Naive thymus-derived CD4-positive, alpha-beta T cell (primary cell): ENCODE data around the gene ABHD4. TPM values are rescaled to one million over a fixed set of nuclear protein-coding genes. Genes with fewer than 3 reads are reported as not detected.
"Not testable (repeated sequence)": the region's sequence is repeated elsewhere in the genome, so short reads cannot be mapped to it uniquely, and the experiment has no call there.

Experiments used
- ATAC-seq: fragments of 150-1000 bp; cut with Tn5 transposase; 2 replicates; pipeline ENCODE4 v1.10.0; 2021; ENCODE audit warnings: mild to moderate bottlenecking, moderate library complexity
- CTCF ChIA-PET: fragments of 350-600 bp; sonication (Branson Sonifier 250); formaldehyde crosslinking; loops from one replicate; lab custom pipeline; 2021; ENCODE audit warnings: antibody characterized with exemption; lab: Charles Lee
- POLR2A ChIA-PET: fragments of 350-600 bp; sonication (Branson Sonifier 250); formaldehyde crosslinking; loops from one replicate; lab custom pipeline; 2021; ENCODE audit warnings: antibody characterized with exemption, inconsistent platforms; lab: Charles Lee
- DNase-seq, 9 donors: peaks; one replicate each; pipeline versions ENCODE4 v3.0.0 to v3.0.0-alpha.2; 2020 to 2022; ENCODE audit warnings: mixed read lengths in 1 of 9
- H3K27ac ChIP-seq: one replicate; pipeline ENCODE4 v1.7.0; 2013; ENCODE audit warnings: mild to moderate bottlenecking, low read depth, low read length, moderate library complexity
- H3K27me3 ChIP-seq, 2 donors: one replicate each; pipeline ENCODE4 v1.7.0; 2013; ENCODE audit warnings: low read length in 2 of 2, mild to moderate bottlenecking in 2 of 2, moderate library complexity in 2 of 2; ENCODE audit not compliant: control insufficient read depth in 2 of 2, insufficient read depth in 2 of 2
- H3K36me3 ChIP-seq, 3 experiments: 1 replicate in 2 of 3; 2 replicates in 1 of 3; pipeline ENCODE4 v1.7.0; 2013; ENCODE audit warnings: low read length in 3 of 3, mild to moderate bottlenecking in 3 of 3, moderate library complexity in 1 of 3; ENCODE audit not compliant: insufficient read depth in 3 of 3, control insufficient read depth in 2 of 3
- H3K4me1 ChIP-seq, 2 donors: one replicate each; pipeline ENCODE4 v1.7.0; 2013; ENCODE audit warnings: low read length in 2 of 2, mild to moderate bottlenecking in 2 of 2, moderate library complexity in 1 of 2; ENCODE audit not compliant: control insufficient read depth in 2 of 2, insufficient read depth in 2 of 2
- H3K4me3 ChIP-seq: 2 replicates; pipeline ENCODE4 v1.7.0; 2013; ENCODE audit warnings: mild to moderate bottlenecking, low read length
- H3K9me3 ChIP-seq, 3 experiments: 1 replicate in 2 of 3; 2 replicates in 1 of 3; pipeline ENCODE4 v1.7.0; 2013; ENCODE audit warnings: low read length in 3 of 3; ENCODE audit not compliant: control insufficient read depth in 2 of 3
- H3K27ac Mint-ChIP-seq, 9 donors: one replicate each; pipeline ENCODE4 v1.8.0; 2020 to 2022; ENCODE audit warnings: mixed read lengths in 9 of 9, mild to moderate bottlenecking in 8 of 9, moderate library complexity in 5 of 9, inconsistent platforms in 2 of 9
- H3K27me3 Mint-ChIP-seq, 5 donors: one replicate each; pipeline ENCODE4 v1.8.0; 2021 to 2022; ENCODE audit warnings: mixed read lengths in 5 of 5, mild to moderate bottlenecking in 1 of 5
- H3K36me3 Mint-ChIP-seq, 5 donors: one replicate each; pipeline ENCODE4 v1.8.0; 2020 to 2022; ENCODE audit warnings: mixed read lengths in 5 of 5, mild to moderate bottlenecking in 3 of 5, inconsistent platforms in 1 of 5
- H3K4me1 Mint-ChIP-seq, 7 donors: one replicate each; pipeline ENCODE4 v1.8.0; 2020 to 2022; ENCODE audit warnings: mixed read lengths in 7 of 7, mild to moderate bottlenecking in 3 of 7, inconsistent platforms in 1 of 7
- H3K4me3 Mint-ChIP-seq, 10 donors: one replicate each; pipeline ENCODE4 v1.8.0; 2020 to 2022; ENCODE audit warnings: mild to moderate bottlenecking in 10 of 10, mixed read lengths in 10 of 10, moderate library complexity in 6 of 10, inconsistent platforms in 2 of 10
- H3K9me3 Mint-ChIP-seq, 11 donors: one replicate each; pipeline ENCODE4 v1.8.0; 2020 to 2022; ENCODE audit warnings: mixed read lengths in 11 of 11, mild to moderate bottlenecking in 4 of 11, inconsistent platforms in 1 of 11, moderate library complexity in 1 of 11
- intact Hi-C, 2 donors: fragments of 100-400 bp; cut with micrococcal nuclease; formaldehyde crosslinking; loops; one replicate each; pipeline ENCODE4 v1.15.1; 2023
- polyA plus RNA-seq, 2 donors: library from polyadenylated mRNA; unstranded; fragments of 300-500 nt; fragmentation: Illumina TruSeq; gene quantifications; one replicate each; pipeline ENCODE4 v1.2.3, GENCODE V29; 2021
- total RNA-seq, 6 experiments: library from RNA in 5 of 6; stranded (reverse) in 5 of 6; gene quantifications; 1 replicate in 5 of 6; 2 replicates in 1 of 6; pipeline ENCODE4 v1.2.3 and lab custom pipeline; 2021 to 2026

Gene ABHD4
- total and polyA plus RNA-seq, 7 experiments from 2014 or later = 6.7 to 16.3 (median 14.4) TPM

DNA sequence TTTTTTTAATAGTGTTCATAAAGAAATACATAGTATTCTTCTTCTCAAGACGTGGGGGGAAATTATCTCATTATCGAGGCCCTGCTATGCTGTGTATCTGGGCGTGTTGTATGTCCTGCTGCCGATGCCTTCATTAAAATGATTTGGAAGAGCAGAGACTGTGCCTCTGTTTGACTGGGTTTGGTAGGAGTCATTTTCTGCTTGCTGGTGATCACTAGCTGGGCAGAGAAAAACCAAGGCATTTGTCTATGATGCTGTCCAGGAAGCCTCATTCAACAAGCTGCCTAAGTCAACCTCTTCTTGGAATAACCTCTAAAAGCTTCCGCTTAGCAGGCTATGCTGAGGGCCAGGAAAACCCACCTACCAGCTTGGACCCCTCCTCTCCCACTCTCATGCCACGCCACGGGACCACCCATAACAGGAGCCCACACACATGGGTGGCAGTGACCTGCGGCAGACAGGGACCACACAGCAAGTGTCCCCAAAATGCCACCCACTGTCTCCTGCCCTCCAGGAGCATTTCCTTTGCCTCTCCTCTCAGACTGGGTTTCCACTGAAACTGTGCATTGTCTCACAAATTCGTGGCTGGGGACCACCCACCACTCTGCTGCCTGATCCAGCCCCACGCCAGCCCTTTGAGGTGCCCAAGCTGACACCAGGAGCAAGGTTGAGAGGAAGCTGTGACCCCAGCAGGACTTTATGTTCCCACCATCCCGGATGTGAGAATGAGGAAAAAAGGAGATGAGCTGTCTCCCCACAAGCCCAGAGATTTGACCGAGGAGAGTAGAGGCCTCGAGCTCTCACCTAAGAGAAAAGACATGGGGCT lies 45.9 kb upstream of the ABHD4 start:
- Histone ChIP-seq H3K9me3 (no peaks in the 10 kb centered on the region), H3K4me3 (peak overlapping the region; percentile 18), H3K27ac (peak overlapping the region; percentile 96), H3K27me3 (no peaks in the 10 kb centered on the region), H3K36me3 (peaks cover 47 to 54% (median 48%) of the 10 kb centered on the region in 3 experiments), H3K4me1 (peaks cover 88 to 89% of the 10 kb centered on the region in 2 donors)
- Mint-ChIP-seq H3K36me3 (peaks cover 36 to 64% (median 55%) of the 10 kb centered on the region in 5 donors), H3K4me1 (peaks cover 70 to 94% (median 92%) of the 10 kb centered on the region in 7 donors), H3K27ac (peak overlapping the region; percentile 93 to 99 (median 96)), H3K4me3 (peak overlapping the region; percentile 76 to 92 (median 82)), H3K9me3 (peaks cover 0 to 18% (median 0%) of the 10 kb centered on the region in 11 donors), H3K27me3 (peaks cover 0 to 4% (median 0%) of the 10 kb centered on the region in 5 donors)
- POLR2A ChIA-PET = interaction anchor here (0.6 to 13.3 kb wide), 16 partner anchors 10 to 839 kb away, joined by 3 to 709 read pairs (median 5); no protein-coding TSS in a partner anchor
- CTCF ChIA-PET = interaction anchor here (0.6 to 3.0 kb wide), 9 partner anchors 8 to 709 kb away, joined by 3 to 16 read pairs (median 4); no protein-coding TSS in a partner anchor
- ATAC-seq (no peak), DNase-seq (peak in 2 of 9 donors; percentile 23 to 28)
- intact Hi-C loops = loop anchor here in 1 of 2 donors (5.0 to 10.0 kb wide), 2 partner anchors 35 to 247 kb away; no protein-coding TSS in a partner anchor

- peaks cover 88 to 89% of the 10 kb centered on the region in 2 donors for H3K4me1 ChIP-seq
- Mint-ChIP-seq H3K36me3 (peaks cover 31 to 58% (median 49%) of the 10 kb centered on the region in 5 donors), H3K27ac (peak overlapping the region; percentile 93 to 99 (median 96)), H3K9me3 (peaks cover 0 to 18% (median 0%) of the 10 kb centered on the region in 11 donors), H3K4me3 (peak overlapping the region; percentile 38 to 92 (median 81)), H3K27me3 (peaks cover 0 to 4% (median 0%) of the 10 kb centered on the region in 5 donors), H3K4me1 (peaks cover 73 to 94% (median 92%) of the 10 kb centered on the region in 7 donors)
- no peaks in the 10 kb centered on the region for H3K27me3 ChIP-seq
- H3K9me3 ChIP-seq = no peaks in the 10 kb centered on the region
- no peak for DNase-seq
- H3K27ac ChIP-seq = peak overlapping the region; percentile 96
- POLR2A ChIA-PET = interaction anchor here (0.6 to 13.3 kb wide), 16 partner anchors 10 to 840 kb away, joined by 3 to 709 read pairs (median 4); no protein-coding TSS in a partner anchor
- H3K36me3 ChIP-seq = peaks cover 42 to 49% (median 42%) of the 10 kb centered on the region in 3 experiments
- no peak for ATAC-seq
- CTCF ChIA-PET = interaction anchor here (0.5 to 2.9 kb wide), 9 partner anchors 17 to 710 kb away, joined by 3 to 16 read pairs (median 3); no protein-coding TSS in a partner anchor
- H3K4me3 ChIP-seq = no peak overlapping the region
- intact Hi-C loops = loop anchor here in 1 of 2 donors (5.0 to 10.0 kb wide), 2 partner anchors 35 to 248 kb away; no protein-coding TSS in a partner anchor
Observed at GRCh38 chr14:22552827-22553076, 45.3 kb upstream of the ABHD4 start.

GRCh38 chr14:22553445-22553844 lies 44.7 kb upstream of the ABHD4 start:
- H3K4me1 ChIP-seq = peaks cover 88 to 89% of the 10 kb centered on the region in 2 donors
- ChIA-PET CTCF (interaction anchor here (0.7 to 2.9 kb wide), 5 partner anchors 17 to 817 kb away, joined by 3 to 16 read pairs (median 3); no protein-coding TSS in a partner anchor), POLR2A (interaction anchor here (0.7 to 13.3 kb wide), 14 partner anchors 11 to 840 kb away, joined by 3 to 709 read pairs (median 4); no protein-coding TSS in a partner anchor)
- H3K27ac Mint-ChIP-seq = peak overlapping the region; percentile 93 to 99 (median 96)
- H3K4me3 Mint-ChIP-seq = peak overlapping the region; percentile 32 to 92 (median 60)
- H3K27me3 ChIP-seq = no peaks in the 10 kb centered on the region
- H3K36me3 Mint-ChIP-seq = peaks cover 25 to 52% (median 42%) of the 10 kb centered on the region in 5 donors
- H3K9me3 Mint-ChIP-seq = peaks cover 0 to 14% (median 0%) of the 10 kb centered on the region in 11 donors
- peaks cover 69 to 94% (median 92%) of the 10 kb centered on the region in 7 donors for H3K4me1 Mint-ChIP-seq
- peak overlapping the region; percentile 33 for H3K4me3 ChIP-seq
- DNase-seq = peak in 2 of 9 donors; percentile 12 to 16
- H3K36me3 ChIP-seq = peaks cover 36 to 42% (median 37%) of the 10 kb centered on the region in 3 experiments
- H3K27ac ChIP-seq = peak overlapping the region; percentile 96
- H3K27me3 Mint-ChIP-seq = peaks cover 0 to 4% (median 0%) of the 10 kb centered on the region in 5 donors
- no peaks in the 10 kb centered on the region for H3K9me3 ChIP-seq
- no peak for ATAC-seq
- intact Hi-C loops = loop anchor here in 1 of 2 donors (5.0 to 10.0 kb wide), 2 partner anchors 36 to 249 kb away; no protein-coding TSS in a partner anchor

GRCh38 chr14:22553861-22554497 lies 44.1 kb upstream of the ABHD4 start:
- DNase-seq = not testable (repeated sequence)
- POLR2A ChIA-PET = interaction anchor here (0.8 to 13.3 kb wide), 11 partner anchors 11 to 816 kb away, joined by 3 to 709 read pairs (median 20); no protein-coding TSS in a partner anchor

DNA sequence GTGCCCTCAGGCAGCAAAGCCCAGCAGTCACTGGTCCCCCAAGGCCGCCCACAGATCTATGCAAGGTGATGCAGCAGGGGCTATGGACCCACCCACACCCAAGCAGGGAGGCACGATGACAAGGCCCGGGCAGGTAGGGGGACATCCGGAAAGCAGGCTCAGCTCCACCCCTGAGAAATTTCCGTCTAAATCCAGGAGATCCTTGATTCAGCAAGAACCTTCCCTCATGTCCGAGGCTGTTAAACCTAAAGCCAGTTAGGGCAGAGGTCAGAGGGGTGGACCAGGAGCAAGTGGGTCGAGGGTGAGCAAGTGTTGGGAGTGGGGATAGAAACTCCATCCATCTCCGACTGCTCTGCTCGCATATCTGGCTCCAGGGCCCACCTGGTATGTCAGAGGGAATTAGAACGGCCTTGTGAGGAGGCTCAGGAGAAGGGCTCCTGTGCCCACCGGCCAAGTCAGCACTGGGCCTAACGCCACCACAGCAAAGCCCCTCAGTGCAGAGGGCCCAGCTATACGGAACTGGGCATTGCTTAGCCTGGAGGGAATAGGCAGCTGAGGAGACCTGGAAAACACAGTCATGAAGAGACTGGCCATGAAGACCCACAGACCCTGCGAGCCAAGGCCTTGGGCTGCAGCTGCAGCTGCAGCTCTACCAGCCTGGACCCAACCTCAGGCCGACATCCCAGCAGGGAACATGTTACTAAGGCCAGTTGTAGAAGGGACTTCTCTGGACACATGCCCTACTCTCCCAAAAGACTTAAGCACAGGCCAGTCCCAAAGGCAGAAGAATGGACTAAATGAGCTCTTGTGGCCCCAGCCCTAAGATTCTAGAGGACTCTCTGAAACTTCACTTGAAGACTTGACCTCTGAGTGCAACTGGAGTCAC lies 43.4 kb upstream of the ABHD4 start:
- H3K36me3 Mint-ChIP-seq = peaks cover 18 to 47% (median 29%) of the 10 kb centered on the region in 5 donors
- H3K4me3 ChIP-seq = no peak overlapping the region
- peaks cover 70 to 95% (median 93%) of the 10 kb centered on the region in 7 donors for H3K4me1 Mint-ChIP-seq

More at GRCh38 chr14:22553861-22554497, 44.1 kb upstream of the ABHD4 start:
- not testable (repeated sequence) for H3K27me3 ChIP-seq, ATAC-seq, H3K9me3 ChIP-seq, H3K27me3 Mint-ChIP-seq, H3K4me3 ChIP-seq
- Mint-ChIP-seq H3K4me1 (peaks cover 71 to 95% (median 93%) of the 10 kb centered on the region in 7 donors), H3K9me3 (peaks cover 0 to 11% (median 0%) of the 10 kb centered on the region in 11 donors), H3K4me3 (peak overlapping the region; percentile 32 to 92 (median 60)), H3K27ac (peak overlapping the region; percentile 94 to 99 (median 99)), H3K36me3 (peaks cover 21 to 52% (median 37%) of the 10 kb centered on the region in 5 donors)
- H3K4me1 ChIP-seq = peaks cover 90 to 92% of the 10 kb centered on the region in 2 donors
- H3K36me3 ChIP-seq = peaks cover 34 to 40% (median 36%) of the 10 kb centered on the region in 3 experiments
- H3K27ac ChIP-seq = peak overlapping the region; percentile 96
- CTCF ChIA-PET = interaction anchor here (0.7 to 8.6 kb wide), 5 partner anchors 16 to 818 kb away, joined by 3 to 385 read pairs (median 3); no protein-coding TSS in a partner anchor
- intact Hi-C loops = loop anchor here in 1 of 2 donors (5.0 to 10.0 kb wide), 2 partner anchors 37 to 249 kb away; no protein-coding TSS in a partner anchor

More for the DNA sequence above, 43.4 kb upstream of the ABHD4 start:
- peak overlapping the region; percentile 94 to 99 (median 99) for H3K27ac Mint-ChIP-seq
- CTCF ChIA-PET = interaction anchor here (0.8 to 8.6 kb wide), 9 partner anchors 8 to 693 kb away, joined by 3 to 385 read pairs (median 7); no protein-coding TSS in a partner anchor
- H3K4me3 Mint-ChIP-seq = peak overlapping the region in 8 of 10 donors; percentile 40 to 95 (median 86)
- H3K9me3 Mint-ChIP-seq = peaks cover 0 to 11% (median 0%) of the 10 kb centered on the region in 11 donors
- H3K36me3 ChIP-seq = peaks cover 26 to 32% (median 28%) of the 10 kb centered on the region in 3 experiments
- DNase-seq = no peak
- H3K27me3 ChIP-seq = no peaks in the 10 kb centered on the region
- ATAC-seq = no peak
- POLR2A ChIA-PET = interaction anchor here (0.6 to 13.3 kb wide), 24 partner anchors 9 to 843 kb away, joined by 3 to 709 read pairs (median 12); partner anchors contain the start of genes DAD1 and PRMT5
- H3K27ac ChIP-seq = peak overlapping the region; percentile 96
- no peaks in the 10 kb centered on the region for H3K9me3 ChIP-seq
- intact Hi-C loops = loop anchor here (1.0 to 10.0 kb wide), 11 partner anchors 12 to 912 kb away; no protein-coding TSS in a partner anchor
- peaks cover 90 to 92% of the 10 kb centered on the region in 2 donors for H3K4me1 ChIP-seq
- peaks cover 0 to 4% (median 0%) of the 10 kb centered on the region in 5 donors for H3K27me3 Mint-ChIP-seq
